Ectodermal cell (in vitro differentiated cells): ENCODE results near the gene ACAD8.

ENCODE experiments used
- H3K27ac ChIP-seq: 2 replicates; pipeline ENCODE4 v1.7.0; 2013; ENCODE audit warnings: mild to moderate bottlenecking, low read depth, low read length; ENCODE audit not compliant: insufficient read depth, poor library complexity, severe bottlenecking
- H3K27me3 ChIP-seq: 2 replicates; pipeline ENCODE4 v1.7.0; 2013; ENCODE audit warnings: mild to moderate bottlenecking, low read length; ENCODE audit not compliant: insufficient read depth, control insufficient read depth, poor library complexity, severe bottlenecking
- H3K36me3 ChIP-seq: one replicate; pipeline ENCODE4 v1.7.0; 2013; ENCODE audit warnings: low read length; ENCODE audit not compliant: control insufficient read depth, insufficient read depth
- H3K4me1 ChIP-seq: one replicate; pipeline ENCODE4 v1.7.0; 2013; ENCODE audit warnings: low read length; ENCODE audit not compliant: control insufficient read depth, insufficient read depth
- H3K4me3 ChIP-seq: 2 replicates; pipeline ENCODE4 v1.7.0; 2013; ENCODE audit warnings: low read depth, low read length, control low read depth; ENCODE audit not compliant: insufficient read depth
- H3K9me3 ChIP-seq: 2 replicates; pipeline ENCODE4 v1.7.0; 2013; ENCODE audit warnings: mild to moderate bottlenecking, low read length, moderate library complexity; ENCODE audit not compliant: control insufficient read depth
- WGBS, 2 experiments: methylation state at CpG; one replicate each; pipeline ENCODE4 v1.1.7; 2013; ENCODE audit warnings: missing lambda C conversion rate in 2 of 2; 5-methylcytosine and 5-hydroxymethylcytosine counted together

Gene ACAD8

GRCh38 chr11:134313821-134314607, 60.6 kb downstream of the ACAD8 start:
- H3K27ac ChIP-seq = no peak overlapping the region
- H3K27me3 ChIP-seq = no peaks in the 10 kb centered on the region
- no peak overlapping the region for H3K4me3 ChIP-seq
- H3K36me3 ChIP-seq = no peaks in the 10 kb centered on the region
- 88 to 89% methylated on average over 9 of the region's 9 CpGs for WGBS, 2 experiments
- no peaks in the 10 kb centered on the region for H3K4me1 ChIP-seq
- no peaks in the 10 kb centered on the region for H3K9me3 ChIP-seq
